ENCODE data around the gene CC2D1A.

GRCh38 chr19:13957051-13957450 is 51.0 kb downstream of the CC2D1A start:
- TF ChIP-seq CTCF (IDR thresholded peaks at IDR 0.05) (no peak), EP300 (IDR thresholded peaks at IDR 0.05; ENCODE audit: low read depth) (no peak), POLR2A (IDR thresholded peaks at IDR 0.05) (no peak), POLR2AphosphoS5 (IDR thresholded peaks at IDR 0.05) (no peak)
